Raji (cell line): ENCODE results near the gene LDAF1.

Source experiments
- POLR2A ChIP-seq: IDR thresholded peaks from 2 replicates; pipeline ENCODE4 v1.6.1; 2011; ENCODE audit warnings: low read depth, low read length, control low read depth; ENCODE audit not compliant: insufficient read depth

The LDAF1 gene

DNA sequence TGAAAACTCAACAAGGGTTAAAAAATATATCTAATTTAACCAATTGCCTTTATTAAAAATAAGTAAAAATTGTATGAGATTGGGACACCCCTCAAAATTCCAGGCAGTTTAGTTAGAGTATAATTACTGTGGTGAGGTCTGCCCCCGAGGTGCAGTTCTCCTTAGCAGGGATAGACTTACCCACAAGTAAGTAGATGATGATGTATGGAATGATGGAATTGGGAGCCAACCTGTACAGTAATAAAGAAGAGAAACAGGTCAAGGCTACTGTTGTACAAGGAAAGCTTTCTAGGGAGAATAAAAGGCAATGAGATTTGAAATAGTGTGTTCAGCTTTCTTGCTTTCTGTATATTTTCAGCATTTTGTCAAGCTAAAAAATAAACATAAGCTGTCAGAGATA is 1.8 kb downstream of the LDAF1 start:
- TF ChIP-seq POLR2A = no peak

DNA sequence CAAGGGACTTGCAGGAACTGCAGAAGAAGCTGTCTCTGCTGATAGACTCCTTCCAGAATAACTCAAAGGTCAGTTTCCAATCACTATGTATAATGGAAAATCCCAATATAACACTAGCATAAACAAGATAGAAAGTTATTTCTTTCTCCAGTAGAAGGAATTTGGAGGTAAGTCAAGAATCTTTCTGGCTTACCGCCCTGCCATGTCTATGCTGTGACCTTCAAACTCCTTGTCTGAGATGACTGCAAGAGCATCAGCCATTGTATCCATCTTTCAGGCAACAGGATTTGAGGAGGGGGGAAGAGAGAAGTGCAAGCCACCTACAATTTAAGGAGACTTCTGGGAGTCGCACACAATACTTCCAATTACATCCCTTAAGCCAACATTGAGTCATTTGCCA is 2.7 kb downstream of the LDAF1 start:
- no peak for TF ChIP-seq POLR2A

DNA sequence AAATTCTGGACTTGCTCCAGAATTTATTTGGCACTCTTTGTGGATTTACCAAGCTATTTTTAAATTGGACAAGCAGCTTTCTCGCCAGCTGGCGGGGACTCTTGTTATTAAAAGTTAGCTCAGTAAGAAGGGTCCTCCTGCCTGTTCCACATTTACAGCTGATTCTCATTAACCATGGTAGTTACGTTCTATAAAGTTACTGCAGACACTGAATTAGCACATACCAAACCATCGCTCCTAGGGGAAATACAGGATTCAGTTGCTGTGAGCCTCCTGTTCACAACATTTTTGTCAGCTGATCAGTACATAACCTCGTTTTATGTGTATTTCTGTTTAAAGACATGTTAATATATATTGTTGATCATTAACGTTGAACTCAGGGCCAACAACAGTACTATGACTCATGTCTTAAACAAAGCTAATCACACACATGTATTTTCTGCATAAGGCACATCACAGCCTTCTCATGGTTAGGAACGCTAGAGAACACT is 4.2 kb downstream of the LDAF1 start:
- TF ChIP-seq POLR2A = no peak

DNA sequence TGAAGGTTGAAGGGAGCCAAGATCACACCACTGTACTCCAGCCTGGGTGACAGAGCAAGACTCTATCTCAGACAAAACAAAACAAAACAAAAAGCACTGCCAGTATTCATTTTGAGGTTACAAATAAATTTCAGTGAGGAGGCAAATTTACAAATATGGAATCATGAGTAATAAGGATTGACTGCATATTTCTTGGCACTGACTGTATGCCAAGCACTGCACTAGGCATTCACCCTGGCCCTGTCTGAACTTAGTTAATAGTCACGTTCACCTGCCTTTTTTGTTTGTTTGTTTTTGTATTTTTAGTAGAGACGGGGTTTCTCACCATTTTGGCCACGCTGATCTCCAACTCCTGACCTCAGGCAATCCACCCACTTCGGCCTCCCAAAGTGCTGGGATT is 5.1 kb downstream of the LDAF1 start:
- no peak for TF ChIP-seq POLR2A

DNA sequence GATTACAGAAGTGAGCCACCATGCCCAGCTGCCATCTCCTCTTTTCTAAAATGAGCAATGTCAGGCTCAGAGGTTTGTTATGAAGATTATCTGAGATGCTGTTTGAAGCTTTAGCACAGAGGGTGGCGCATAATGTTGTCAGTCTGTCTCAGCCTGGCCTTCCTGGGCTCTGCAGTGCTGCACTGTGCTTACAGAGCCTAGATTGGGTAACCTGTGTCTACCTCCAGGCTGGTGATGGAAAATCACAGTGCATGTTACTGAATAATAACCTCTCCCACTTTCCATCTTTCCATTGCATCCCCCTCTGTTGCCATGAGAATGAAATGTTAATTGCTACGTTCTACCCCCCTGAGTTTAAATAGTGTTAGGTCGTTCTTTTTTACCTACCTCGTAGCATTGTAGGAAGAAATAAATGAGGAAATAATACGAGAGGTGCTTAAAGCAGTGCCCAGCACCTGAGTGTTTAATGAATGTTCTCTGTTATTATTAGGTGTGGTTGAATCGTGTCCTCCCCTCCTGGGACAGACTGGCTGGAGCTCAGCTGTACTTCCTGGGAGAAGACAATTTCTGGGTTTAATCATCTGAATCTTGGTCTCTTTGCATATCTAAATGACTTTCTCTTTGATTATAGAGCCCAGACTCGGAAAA is 6.2 kb downstream of the LDAF1 start:
- TF ChIP-seq POLR2A = no peak

DNA sequence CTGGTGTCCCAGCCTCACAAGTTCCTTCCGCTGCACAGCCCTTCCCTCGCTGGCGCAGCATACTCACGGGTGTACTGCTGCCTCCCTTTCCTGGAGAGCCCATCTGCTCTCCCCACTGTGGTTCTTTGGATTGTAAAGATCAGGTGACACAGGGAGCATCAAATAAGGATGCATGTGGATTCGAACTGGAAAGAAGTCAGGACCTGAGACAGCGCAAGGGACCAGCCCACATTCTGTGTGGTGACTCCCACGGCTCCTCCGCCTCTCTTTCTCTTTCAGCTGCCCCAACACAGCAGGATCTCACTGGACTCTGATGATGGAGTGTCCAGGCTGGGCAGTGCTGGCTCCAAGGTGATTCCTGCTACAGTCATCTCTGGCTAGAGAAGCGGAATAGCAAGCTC is 8.1 kb downstream of the LDAF1 start:
- no peak for TF ChIP-seq POLR2A

DNA sequence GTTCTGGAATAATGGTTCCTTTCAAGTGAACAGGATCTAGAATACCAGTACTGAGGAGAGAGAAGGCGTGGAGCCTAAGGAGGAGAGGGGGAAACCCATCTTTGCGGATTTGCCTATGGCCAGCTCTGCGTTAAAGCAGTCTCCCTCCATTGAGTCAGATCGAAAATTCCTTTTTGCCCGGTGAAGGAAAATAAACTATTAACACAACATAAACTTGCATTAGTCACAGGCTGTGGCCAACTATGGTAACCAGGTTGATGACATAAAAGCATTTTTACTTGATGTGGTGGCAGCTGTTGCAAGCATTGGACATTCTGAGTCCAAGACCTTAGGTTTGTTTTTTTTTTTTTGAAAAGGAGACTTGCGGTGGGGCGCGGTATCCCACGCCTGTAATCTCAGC is 8.9 kb downstream of the LDAF1 start:
- TF ChIP-seq POLR2A = no peak

DNA sequence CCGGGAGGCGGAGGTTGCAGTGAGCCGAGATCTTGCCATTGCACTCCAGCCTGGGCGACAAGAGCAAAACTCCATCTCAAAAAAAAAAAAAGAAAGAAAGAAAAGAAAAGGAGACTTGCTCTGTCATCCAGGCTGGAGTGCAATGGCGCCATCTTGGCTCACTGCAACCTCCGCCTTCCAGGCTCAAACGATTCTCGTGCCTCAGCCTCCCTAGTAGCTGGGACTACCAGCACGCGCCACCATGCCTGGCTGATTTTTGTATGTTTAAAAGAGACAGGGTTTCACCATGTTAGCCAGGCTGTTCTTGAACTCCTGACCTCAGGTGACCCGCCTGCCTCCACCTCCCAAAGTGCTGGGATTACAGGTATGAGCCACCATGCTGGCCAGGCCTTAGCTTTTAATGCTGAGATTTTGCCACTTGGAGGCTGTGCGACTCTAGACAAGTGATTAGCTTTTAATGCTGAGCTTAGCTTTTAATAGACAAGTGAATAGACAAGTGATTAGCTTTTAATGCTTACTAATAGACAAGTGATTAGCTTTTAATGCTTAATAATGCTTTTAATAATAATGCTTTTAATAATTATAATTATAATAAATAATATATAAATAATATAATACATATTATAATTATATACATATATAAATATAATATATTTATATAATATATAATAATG is 9.6 kb downstream of the LDAF1 start:
- no peak for TF ChIP-seq POLR2A

DNA sequence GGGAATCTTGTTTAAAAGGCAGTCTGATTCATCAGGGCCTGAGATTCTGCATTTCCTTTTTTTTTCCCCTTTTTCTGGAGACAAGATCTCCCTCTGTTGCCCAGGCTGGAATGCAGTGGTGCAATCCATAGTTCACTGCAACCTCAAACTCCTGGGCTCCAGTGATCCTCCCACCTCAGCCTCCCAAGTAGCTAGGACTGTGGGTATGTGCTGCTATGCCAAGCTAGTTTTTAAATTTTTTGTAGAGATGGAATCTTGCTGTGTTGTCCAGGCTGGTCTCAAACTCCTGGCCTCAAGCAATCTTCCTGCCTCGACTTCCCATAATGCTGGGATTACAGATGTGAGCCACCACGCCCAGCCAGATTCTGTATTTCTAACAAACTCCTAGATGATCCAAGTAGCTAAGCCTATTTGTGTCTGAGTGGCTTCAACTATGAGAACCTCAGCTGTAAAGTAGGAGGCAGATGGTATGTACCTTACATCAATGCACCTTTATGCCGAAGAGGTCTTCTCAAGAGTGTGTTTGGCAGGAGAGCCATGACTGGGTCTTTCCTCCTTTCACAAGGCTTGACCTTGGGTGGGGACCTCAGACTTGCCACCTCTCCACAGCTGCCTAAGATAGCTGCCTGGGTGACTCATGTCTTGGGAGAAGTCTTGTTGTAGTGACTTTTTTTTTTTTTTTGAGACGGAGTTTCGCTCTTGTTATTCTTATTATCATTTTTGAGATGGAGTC is 10.9 kb downstream of the LDAF1 start:
- TF ChIP-seq POLR2A = no peak

DNA sequence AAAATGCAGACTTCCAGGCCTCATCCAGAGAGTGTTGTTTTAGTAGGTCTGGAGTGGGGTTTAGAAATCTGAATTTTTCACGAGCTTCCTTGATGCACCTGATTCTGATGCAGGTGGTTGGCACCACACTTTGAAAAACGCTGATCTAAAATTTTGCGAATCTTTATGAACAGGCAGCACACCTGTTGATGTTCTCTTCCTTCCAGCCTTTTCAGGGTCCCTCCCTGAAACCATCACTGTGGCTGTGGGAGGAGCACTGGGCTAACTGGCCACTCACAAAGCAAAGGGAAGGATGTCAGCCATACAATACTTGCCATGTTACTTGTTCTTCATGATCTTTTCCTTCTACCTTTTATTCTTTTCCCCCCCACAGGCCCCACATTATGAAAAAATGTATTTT is 14.2 kb downstream of the LDAF1 start:
- TF ChIP-seq POLR2A = no peak

DNA sequence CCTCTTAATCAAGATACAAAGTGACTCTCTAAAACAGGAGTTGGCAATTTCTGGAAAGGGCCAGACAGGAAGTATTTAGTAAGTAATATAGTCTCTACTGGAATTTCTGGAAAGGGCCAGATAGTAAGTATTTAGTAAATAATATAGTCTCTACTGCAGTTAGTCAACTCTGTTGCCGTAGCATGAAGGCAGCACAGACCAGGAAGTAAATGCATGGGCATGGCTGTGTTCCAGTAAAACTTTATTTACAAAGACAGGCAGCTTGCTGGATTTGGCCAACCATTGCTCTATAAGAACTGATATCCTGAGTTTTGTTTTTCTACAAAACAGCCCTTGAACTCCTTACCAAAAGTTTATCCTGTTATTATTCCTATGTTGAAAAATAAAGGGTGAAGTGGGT is 16.9 kb downstream of the LDAF1 start:
- TF ChIP-seq POLR2A = no peak

DNA sequence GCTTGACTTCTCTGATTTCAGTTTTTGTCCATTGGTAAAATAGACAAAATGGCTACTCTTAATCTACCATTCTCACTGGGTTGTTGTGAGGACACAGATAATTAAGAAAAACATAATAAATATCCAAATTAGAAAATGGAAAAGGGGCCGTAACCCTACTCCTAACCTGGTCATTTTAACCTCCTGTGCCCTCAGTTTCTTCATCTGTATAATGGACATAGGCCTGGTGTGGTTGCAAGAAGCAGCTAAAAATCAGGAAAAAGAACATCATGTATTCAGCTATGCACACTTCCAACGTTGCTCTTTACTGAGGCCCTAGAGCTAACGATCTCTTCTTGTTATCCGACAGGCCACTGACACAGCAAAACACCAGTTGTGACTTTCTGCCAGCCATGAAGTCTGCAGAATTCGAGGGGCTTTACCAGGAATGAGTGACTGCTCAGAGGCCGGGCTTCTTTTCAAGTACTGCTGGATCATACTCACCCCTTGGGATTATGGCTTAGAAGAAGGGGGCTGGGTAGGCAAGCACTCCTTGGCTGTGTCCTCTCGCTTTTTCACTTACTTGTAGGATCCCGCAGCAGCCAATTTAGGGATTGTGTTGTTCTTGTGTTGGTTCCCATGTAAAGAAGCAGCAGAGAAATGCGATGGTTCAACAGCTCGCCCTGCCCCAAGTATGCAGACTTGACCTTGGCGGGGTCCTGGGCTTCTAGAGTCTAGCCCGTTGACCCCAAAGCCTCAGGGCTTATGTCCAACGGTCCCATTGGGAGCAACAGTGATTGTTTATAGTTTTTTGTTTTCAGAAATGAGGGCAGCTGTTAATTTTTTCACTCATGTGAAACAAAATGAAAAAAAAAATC is 20.9 kb downstream of the LDAF1 start:
- no peak for TF ChIP-seq POLR2A

DNA sequence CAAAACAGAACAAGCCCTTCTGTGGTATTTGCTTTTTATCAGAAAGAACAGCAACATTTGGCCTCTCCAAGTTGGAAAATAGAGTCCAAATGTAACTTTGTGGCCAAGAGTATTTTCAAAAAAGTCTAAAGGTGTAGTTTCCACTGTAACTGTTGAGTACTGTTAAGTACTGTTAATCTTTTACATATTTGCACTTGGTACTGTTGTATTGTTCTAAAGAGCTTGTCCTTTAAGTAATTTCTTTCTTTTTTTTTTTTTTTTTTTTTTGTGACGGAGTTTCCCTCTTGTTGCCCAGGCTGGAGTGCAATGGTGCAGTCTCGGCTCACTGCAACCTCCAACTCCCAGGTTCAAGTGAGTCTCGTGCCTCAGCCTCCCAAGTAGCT is 21.5 kb downstream of the LDAF1 start:
- TF ChIP-seq POLR2A = no peak

DNA sequence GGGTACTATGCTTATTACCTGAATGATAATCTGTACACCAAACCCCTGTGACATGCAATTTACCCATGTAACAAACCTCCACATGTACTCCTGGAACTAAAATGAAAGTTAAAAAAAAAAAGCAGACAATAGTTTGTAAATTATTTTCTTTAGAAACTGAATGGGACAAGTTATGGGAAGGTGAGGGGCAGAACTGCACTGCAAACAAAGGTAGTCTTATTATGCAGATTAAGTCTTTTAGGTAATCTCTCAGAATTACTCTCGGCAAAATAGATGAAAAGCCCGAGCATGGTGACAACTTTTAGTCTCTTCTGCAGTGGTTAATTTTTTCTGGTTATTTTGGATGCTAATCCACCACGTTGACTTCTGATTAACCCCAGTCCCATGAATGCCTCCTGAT is 25.5 kb downstream of the LDAF1 start:
- TF ChIP-seq POLR2A = no peak

DNA sequence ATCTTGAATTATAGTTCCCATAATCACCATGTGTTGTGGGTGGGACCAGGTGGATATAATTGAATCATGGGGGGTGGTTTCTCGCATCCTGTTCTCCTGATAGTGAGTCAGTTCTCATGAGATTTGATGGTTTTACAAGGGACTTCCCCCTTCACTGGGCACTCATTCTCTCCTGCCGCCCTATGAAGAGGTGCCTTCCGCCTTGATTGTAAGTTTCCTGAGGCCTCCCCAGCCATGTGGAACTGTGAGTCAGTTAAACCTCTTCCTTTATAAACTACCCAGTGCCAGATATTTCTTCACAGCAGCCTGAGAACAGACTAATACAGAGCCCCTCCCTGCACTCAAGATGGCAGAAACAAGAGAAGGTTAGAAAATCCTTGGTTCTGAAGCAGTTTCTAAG is 26.4 kb downstream of the LDAF1 start:
- TF ChIP-seq POLR2A = no peak
